ENCODE measurements around the gene ZNRF3. TPM values are rescaled to one million over a fixed set of nuclear protein-coding genes. Genes with fewer than 3 reads are reported as not detected.

The ZNRF3 gene
- polyA plus RNA-seq, 1 experiment: 1.4 TPM

GRCh38 chr22:28962042-28962554 lies 78.7 kb downstream of the ZNRF3 start:
- H3K9me3 ChIP-seq (ENCODE audit: control insufficient read depth, insufficient read depth, low read length): no peaks in the 10 kb centered on the region
- ChIA-PET CTCF (interaction anchor here (0.9 kb wide), 1 partner anchor 44 kb away, joined by 3 read pairs; no protein-coding TSS in a partner anchor), POLR2A (no interaction called here)
- H3K4me3 ChIP-seq (ENCODE audit: low read depth, low read length): no peak overlapping the region
- DNase-seq (ENCODE audit: low read depth, low spot score): no peak
- no peak for TF ChIP-seq CTCF (IDR thresholded peaks at IDR 0.05; ENCODE audit: low read depth, low read length)
- no peaks in the 10 kb centered on the region for H3K27me3 ChIP-seq (ENCODE audit: control insufficient read depth, insufficient read depth, low read length)
- H3K27ac ChIP-seq (ENCODE audit: low read depth, low read length): no peak overlapping the region

DNA sequence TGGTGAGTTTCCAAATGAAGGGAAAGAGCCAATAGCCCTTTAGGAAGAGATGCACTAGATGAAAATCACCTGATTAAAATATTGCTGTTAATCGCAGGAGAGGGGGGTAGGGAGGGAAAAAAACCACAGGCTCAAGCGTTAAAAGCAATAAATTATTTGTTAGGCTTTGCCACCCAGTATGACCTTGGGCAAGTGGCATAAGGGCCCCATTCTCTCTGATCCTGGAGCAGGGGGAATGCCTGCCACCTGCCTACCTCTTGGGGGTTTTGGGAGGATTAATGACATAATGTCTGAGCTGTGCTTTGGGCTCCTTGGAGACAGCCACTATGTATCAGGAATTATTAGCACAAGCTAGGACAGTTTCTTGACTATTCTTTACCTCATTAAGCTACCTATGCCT lies 80.0 kb downstream of the ZNRF3 start:
- ChIA-PET POLR2A (no interaction called here), CTCF (no interaction called here)
- no peak for DNase-seq (ENCODE audit: low read depth, low spot score)
- TF ChIP-seq CTCF (IDR thresholded peaks at IDR 0.05; ENCODE audit: low read depth, low read length): no peak
- Histone ChIP-seq H3K27ac (ENCODE audit: low read depth, low read length) (no peak overlapping the region), H3K4me3 (ENCODE audit: low read depth, low read length) (no peak overlapping the region), H3K27me3 (ENCODE audit: control insufficient read depth, insufficient read depth, low read length) (no peaks in the 10 kb centered on the region), H3K9me3 (ENCODE audit: control insufficient read depth, insufficient read depth, low read length) (no peaks in the 10 kb centered on the region)

DNA sequence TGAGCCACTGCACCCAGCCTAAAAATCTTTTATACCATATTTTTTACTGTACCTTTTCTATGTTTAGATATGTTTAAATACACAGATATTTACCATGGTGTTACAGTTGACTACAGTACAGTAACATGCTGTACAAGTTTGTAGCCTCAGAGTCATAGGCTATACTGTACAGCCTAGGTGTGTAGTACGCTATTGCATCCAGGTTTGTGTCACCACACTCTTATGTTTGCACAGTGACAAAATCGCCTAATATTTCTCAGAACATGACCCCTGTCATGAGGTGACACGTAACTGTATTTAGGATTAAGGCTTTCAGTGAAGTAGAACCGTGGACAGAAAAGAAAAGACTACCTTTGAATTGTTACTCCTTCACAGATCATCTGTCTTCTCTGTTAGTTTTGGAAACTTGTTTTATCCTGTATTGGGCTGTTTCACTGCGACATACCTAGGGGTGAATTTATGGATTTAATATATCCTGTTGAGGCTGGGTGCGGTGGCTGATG lies 83.8 kb downstream of the ZNRF3 start:
- Histone ChIP-seq H3K27ac (ENCODE audit: low read depth, low read length) (no peak overlapping the region), H3K27me3 (ENCODE audit: control insufficient read depth, insufficient read depth, low read length) (no peaks in the 10 kb centered on the region), H3K9me3 (ENCODE audit: control insufficient read depth, insufficient read depth, low read length) (no peaks in the 10 kb centered on the region), H3K4me3 (ENCODE audit: low read depth, low read length) (no peak overlapping the region)
- TF ChIP-seq CTCF (IDR thresholded peaks at IDR 0.05; ENCODE audit: low read depth, low read length): no peak
- POLR2A ChIA-PET: interaction anchor here (0.6 kb wide), 1 partner anchor 141 kb away, joined by 6 read pairs; no protein-coding TSS in a partner anchor
- CTCF ChIA-PET: no interaction called here
- DNase-seq (ENCODE audit: low read depth, low spot score): no peak

DNA sequence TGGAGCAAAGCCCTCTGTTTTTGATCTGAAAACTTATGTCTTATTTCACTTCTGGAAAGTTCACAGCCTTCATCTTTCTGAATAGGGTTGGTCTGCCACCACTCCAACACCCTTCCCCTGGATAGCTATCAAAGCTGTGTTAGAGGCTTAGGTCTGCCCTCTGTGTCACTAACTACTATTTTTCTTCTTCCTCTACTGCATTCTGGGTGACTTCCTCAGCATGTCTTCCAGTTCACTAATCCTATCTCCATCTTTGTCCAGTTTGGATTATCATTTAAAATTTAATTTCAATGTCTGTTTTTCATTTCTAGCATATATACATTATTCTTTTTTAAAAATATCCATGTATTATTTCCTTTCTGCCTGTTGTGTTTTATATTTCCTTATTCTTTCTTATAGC lies 84.6 kb downstream of the ZNRF3 start:
- H3K9me3 ChIP-seq (ENCODE audit: control insufficient read depth, insufficient read depth, low read length): no peaks in the 10 kb centered on the region
- H3K27me3 ChIP-seq (ENCODE audit: control insufficient read depth, insufficient read depth, low read length): no peaks in the 10 kb centered on the region
- H3K27ac ChIP-seq (ENCODE audit: low read depth, low read length): no peak overlapping the region
- ChIA-PET POLR2A (no interaction called here), CTCF (no interaction called here)
- H3K4me3 ChIP-seq (ENCODE audit: low read depth, low read length): no peak overlapping the region
- TF ChIP-seq CTCF (IDR thresholded peaks at IDR 0.05; ENCODE audit: low read depth, low read length): no peak
- no peak for DNase-seq (ENCODE audit: low read depth, low spot score)

GRCh38 chr22:28969401-28970168 lies 86.2 kb downstream of the ZNRF3 start:
- no peak for DNase-seq (ENCODE audit: low read depth, low spot score)
- ChIA-PET POLR2A (no interaction called here), CTCF (interaction anchor here (0.6 kb wide), 1 partner anchor 28 kb away, joined by 4 read pairs; no protein-coding TSS in a partner anchor)
- TF ChIP-seq CTCF (IDR thresholded peaks at IDR 0.05; ENCODE audit: low read depth, low read length): no peak
- no peak overlapping the region for H3K4me3 ChIP-seq (ENCODE audit: low read depth, low read length)
- no peaks in the 10 kb centered on the region for H3K9me3 ChIP-seq (ENCODE audit: control insufficient read depth, insufficient read depth, low read length)
- H3K27ac ChIP-seq (ENCODE audit: low read depth, low read length): no peak overlapping the region
- no peaks in the 10 kb centered on the region for H3K27me3 ChIP-seq (ENCODE audit: control insufficient read depth, insufficient read depth, low read length)
